Subcutaneous preadipocyte (primary cell): ENCODE results near the gene TRIP13. TPM values are rescaled to one million over a fixed set of nuclear protein-coding genes. Genes with fewer than 3 reads are reported as not detected.

Experiments used
- total RNA-seq: library from RNA; depleted of rRNA; stranded (reverse); fragments of >200 nt; gene quantifications from 2 replicates; pipeline ENCODE4 v1.2.3, GENCODE V29; 2012

Gene TRIP13
- 29.8 and 51.0 TPM in 2 replicates for total RNA-seq

DNA sequence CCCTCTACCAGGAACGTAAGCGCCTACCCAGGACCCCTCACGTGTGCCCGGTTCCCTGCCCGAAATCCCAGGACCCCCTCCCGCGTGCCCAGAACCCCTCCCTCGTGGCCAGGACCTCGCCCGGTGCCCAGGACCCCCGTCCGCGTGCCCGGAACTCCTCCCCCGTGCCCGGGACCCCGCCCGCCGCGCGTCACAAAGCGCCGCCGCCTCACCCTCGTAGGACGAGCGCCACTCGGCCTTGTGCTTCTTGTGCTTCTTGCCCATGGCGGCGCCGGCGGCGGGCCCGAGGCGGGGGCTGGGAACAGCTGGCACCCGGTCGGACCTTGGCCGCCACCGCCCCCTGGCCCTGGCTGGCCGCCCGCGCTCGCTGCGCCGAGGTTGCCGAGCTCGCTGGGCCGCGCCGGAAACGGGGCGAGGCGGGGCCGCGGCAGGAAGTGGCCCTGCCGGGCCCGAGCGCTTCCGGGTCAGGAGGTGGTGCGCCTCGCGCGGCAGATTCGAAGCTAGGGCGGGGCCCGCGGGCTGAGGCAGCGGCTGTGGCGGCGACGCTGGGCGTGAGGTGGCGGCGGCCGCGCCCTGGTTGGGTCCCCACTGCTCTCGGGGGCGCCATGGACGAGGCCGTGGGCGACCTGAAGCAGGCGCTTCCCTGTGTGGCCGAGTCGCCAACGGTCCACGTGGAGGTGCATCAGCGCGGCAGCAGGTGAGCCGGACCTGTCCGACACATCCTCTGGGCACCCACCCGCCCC, at the start of gene TRIP13, which contains the start of gene BRD9:
TSS of gene TRIP13 (plus strand) at position 491 of the 743 bp plus-strand sequence. CDS start at position 606, 115 bp downstream.
TSS of gene BRD9 (minus strand) at position 408 of the 743 bp plus-strand sequence. CDS start at position 264, 144 bp downstream.

GRCh38 chr5:850511-851006, 42.1 kb upstream of the TRIP13 start, which contains the start of gene ZDHHC11:
ZDHHC11 (minus strand) TSS chr5:850986; CDS start chr5:850602, 384 bp downstream.

Other genes with a start within 250 kb of the TRIP13 start
- gene TPPP, start 199.5 kb upstream of the TRIP13 start, total RNA-seq: 0.20 TPM in 1 of 2 replicates, not detected in the other
- 0.20 TPM in 1 of 2 replicates, not detected in the other for gene ZDHHC11B, start 108.2 kb upstream of the TRIP13 start, total RNA-seq
- gene ZDHHC11, start 41.9 kb upstream of the TRIP13 start, total RNA-seq: 0.37 and 2.0 TPM in 2 replicates
- 31.2 and 46.1 TPM in 2 replicates for gene BRD9, start 83 bp upstream of the TRIP13 start, total RNA-seq
- 0.20 and 0.73 TPM in 2 replicates for gene NKD2, start 115.9 kb downstream of the TRIP13 start, total RNA-seq
- gene SLC12A7, start 219.2 kb downstream of the TRIP13 start, total RNA-seq: 7.0 and 11.8 TPM in 2 replicates